Measurements from ENCODE around the gene EMILIN3. TPM values are rescaled to one million over a fixed set of nuclear protein-coding genes. Genes with fewer than 3 reads are reported as not detected.
"Not testable (repeated sequence)": the region's sequence is repeated elsewhere in the genome, so short reads cannot be mapped to it uniquely, and the experiment has no call there.

Gene EMILIN3
- total RNA-seq, 4 donors from 2014 or later: 0.20 to 0.33 (median 0.20) TPM; not detected in 1

DNA sequence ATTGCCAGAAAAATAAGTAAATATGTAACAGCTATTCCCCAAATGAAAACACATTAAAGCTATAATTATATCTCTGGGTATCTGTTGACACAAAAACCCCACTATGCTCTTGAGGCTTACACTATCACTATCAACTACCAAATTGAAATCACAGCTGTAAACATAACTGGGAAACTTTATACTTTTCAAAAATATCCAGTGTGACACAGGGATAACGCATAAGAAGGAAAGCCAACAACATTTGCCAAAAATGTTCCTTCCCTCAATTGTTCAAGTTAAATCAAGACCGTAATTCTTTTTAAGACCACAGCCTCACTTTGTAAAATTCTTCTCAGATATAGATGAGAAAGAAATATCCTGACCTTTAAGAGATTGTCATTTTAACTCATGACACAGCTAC, 52.2 kb downstream of the EMILIN3 start:
- Histone ChIP-seq H3K27me3 (no peaks in the 10 kb centered on the region), H3K27ac (peak overlapping the region; percentile 84 to 96 (median 91)), H3K4me3 (no peak overlapping the region), H3K9me3 (no peaks in the 10 kb centered on the region), H3K36me3 (no peaks in the 10 kb centered on the region), H3K4me1 (peaks cover 47 to 51% of the 10 kb centered on the region in 2 donors)
- DNase-seq: no peak
- intact Hi-C loops (cut with DNase I; ENCODE audit: low total_unique reads): loop anchor here (10.0 kb wide), 1 partner anchor 380 kb away; no protein-coding TSS in a partner anchor
- no peak for ATAC-seq
- in situ Hi-C loops (cut with MboI; ENCODE audit: low sequenced_read_pairs in 4 of 4): no loop called here
- TF ChIP-seq POLR2A (IDR thresholded peaks at IDR 0.05): no peak
- TF ChIP-seq, protein P1, sequence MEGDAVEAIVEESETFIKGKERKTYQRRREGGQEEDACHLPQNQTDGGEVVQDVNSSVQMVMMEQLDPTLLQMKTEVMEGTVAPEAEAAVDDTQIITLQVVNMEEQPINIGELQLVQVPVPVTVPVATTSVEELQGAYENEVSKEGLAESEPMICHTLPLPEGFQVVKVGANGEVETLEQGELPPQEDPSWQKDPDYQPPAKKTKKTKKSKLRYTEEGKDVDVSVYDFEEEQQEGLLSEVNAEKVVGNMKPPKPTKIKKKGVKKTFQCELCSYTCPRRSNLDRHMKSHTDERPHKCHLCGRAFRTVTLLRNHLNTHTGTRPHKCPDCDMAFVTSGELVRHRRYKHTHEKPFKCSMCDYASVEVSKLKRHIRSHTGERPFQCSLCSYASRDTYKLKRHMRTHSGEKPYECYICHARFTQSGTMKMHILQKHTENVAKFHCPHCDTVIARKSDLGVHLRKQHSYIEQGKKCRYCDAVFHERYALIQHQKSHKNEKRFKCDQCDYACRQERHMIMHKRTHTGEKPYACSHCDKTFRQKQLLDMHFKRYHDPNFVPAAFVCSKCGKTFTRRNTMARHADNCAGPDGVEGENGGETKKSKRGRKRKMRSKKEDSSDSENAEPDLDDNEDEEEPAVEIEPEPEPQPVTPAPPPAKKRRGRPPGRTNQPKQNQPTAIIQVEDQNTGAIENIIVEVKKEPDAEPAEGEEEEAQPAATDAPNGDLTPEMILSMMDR (IDR thresholded peaks at IDR 0.05 in 4 of 5, conservative IDR thresholded peaks at IDR 0.05 in 1 of 5): no peak

DNA sequence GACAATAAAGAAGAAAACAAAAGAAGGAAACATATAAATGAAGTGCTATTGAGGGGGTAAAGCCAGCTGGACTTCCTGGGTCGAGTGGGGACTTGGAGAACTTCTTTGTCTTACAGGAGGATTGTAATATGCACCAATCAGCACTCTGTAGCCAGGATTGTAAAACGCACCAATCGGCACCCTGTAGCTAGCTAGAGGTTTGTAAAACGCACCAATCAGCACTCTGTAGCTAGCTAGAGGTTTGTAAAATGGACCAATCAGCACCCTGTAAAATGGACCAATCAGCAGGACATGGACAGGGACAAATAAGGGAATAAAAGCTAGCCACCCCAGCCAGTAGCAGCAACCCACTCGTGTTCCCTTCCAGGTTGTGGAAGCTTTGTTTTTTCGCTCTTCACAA, 54.6 kb downstream of the EMILIN3 start:
- H3K27ac ChIP-seq; ATAC-seq; H3K4me3 ChIP-seq; H3K27me3 ChIP-seq; in situ Hi-C loops (cut with MboI; ENCODE audit: low sequenced_read_pairs in 4 of 4); H3K9me3 ChIP-seq; H3K36me3 ChIP-seq; DNase-seq: not testable (repeated sequence)
- H3K4me1 ChIP-seq: peaks cover 61 to 64% of the 10 kb centered on the region in 2 donors
- intact Hi-C loops (cut with DNase I; ENCODE audit: low total_unique reads): loop anchor here (10.0 kb wide), 1 partner anchor 383 kb away; no protein-coding TSS in a partner anchor

Other genes with a start within 250 kb of the EMILIN3 start
- gene PLCG1, start 229.3 kb downstream of the EMILIN3 start, total RNA-seq: 10 to 100 TPM; 19.9 to 58.0 (median 35.0) TPM
- 10 to 100 TPM; 20.1 to 30.0 (median 25.9) TPM for gene ZHX3, start 49.1 kb downstream of the EMILIN3 start, total RNA-seq
- 1 to 10 TPM in 2 of 4 donors, under 1 TPM in 2; 0.56 to 2.4 (median 1.1) TPM for gene LPIN3, start 26.0 kb downstream of the EMILIN3 start, total RNA-seq